GM18870 (cell line): Measurements from ENCODE around the gene KCNAB2.
"Not testable (repeated sequence)": the region's sequence is repeated elsewhere in the genome, so short reads cannot be mapped to it uniquely, and the experiment has no call there.

Experiments
- ATAC-seq: cut with Tn5 transposase; IDR thresholded peaks from one replicate; pipeline ENCODE4 v1.9.1; 2021; ENCODE audit warnings: moderate library complexity; ENCODE audit not compliant: unreplicated experiment

Gene KCNAB2

DNA sequence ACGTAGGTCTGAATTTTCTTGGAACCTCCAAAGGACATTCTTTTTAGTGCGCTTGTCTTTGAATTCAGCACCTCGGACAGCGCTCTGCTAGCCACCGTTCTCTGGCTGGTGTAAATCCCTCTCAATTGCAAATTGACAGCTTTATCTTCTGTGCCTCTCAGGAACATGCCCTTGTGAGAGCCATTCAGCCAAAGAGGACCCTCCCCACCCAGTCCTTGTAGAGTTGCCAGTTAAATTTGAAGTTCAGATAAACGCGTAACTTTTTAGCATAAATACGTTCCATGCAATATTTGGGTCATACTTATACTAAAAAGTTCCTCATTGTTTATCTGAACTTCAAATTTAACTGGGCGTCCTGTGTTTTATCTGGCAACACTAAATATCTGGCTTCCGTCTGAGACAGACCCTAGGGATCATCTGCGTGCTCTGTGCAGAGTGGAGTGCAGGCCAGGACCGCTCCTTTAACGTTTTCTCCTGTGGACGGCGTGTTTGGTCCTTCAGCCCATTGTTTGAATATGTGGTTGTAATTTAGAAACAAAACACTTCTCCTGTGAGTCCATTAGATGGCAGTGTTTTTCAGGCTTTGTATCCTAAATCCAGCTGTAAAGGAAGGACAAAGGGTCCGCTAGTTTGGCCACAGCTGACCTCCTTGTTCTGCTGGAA lies 7.0 kb downstream of the KCNAB2 start:
- no peak for ATAC-seq

- no peak for ATAC-seq
These were observed 7.5 kb downstream of the KCNAB2 start for GRCh38 chr1:6053206-6053546.

DNA sequence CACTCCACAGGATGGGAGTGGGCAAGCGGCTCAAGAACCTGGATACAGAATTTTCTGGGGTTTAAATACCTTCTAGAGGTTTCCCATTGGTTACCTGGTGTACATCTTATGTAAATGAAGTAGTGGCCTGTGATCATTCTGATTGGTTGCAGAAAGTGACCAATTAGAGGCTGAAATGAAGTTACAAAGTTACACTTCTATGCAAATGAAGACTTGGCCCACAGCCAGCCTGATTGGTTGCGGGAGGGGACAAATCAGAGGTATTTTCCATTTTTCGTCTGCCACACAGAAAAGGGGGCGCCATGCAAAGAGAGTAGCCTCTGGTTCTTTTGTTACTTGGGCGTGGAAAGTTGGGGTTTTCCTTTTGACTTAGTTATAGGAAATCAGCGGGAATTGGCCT lies 8.9 kb downstream of the KCNAB2 start:
- ATAC-seq, result no peak

DNA sequence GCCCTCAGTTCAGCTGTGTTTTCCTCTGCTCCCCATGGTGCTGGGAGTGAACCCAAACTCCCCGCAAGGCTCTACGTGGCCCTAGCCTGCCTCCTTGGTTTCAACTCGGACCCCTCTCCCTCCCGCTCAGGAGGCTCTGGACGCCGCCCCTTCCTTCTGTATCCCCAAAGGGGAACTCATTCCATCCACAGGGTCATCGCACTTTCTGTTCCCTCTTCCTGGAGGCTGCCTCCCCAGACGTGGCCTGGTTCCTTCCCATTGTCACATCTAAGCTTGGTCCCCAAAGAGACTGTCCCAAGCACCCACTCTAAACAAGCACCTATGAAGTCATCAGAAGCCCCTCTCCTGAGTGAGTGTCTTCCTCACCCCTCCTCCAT lies 10.9 kb downstream of the KCNAB2 start:
- no peak for ATAC-seq

- ATAC-seq, result no peak
These were observed 11.6 kb downstream of the KCNAB2 start for GRCh38 chr1:6057170-6057845.

- no peak for ATAC-seq
These were observed 14.2 kb downstream of the KCNAB2 start for GRCh38 chr1:6059866-6060265.

GRCh38 chr1:6062670-6063069 lies 17.0 kb downstream of the KCNAB2 start:
- no peak for ATAC-seq

- not testable (repeated sequence) for ATAC-seq
These were observed 17.9 kb downstream of the KCNAB2 start for GRCh38 chr1:6063532-6064053.

DNA sequence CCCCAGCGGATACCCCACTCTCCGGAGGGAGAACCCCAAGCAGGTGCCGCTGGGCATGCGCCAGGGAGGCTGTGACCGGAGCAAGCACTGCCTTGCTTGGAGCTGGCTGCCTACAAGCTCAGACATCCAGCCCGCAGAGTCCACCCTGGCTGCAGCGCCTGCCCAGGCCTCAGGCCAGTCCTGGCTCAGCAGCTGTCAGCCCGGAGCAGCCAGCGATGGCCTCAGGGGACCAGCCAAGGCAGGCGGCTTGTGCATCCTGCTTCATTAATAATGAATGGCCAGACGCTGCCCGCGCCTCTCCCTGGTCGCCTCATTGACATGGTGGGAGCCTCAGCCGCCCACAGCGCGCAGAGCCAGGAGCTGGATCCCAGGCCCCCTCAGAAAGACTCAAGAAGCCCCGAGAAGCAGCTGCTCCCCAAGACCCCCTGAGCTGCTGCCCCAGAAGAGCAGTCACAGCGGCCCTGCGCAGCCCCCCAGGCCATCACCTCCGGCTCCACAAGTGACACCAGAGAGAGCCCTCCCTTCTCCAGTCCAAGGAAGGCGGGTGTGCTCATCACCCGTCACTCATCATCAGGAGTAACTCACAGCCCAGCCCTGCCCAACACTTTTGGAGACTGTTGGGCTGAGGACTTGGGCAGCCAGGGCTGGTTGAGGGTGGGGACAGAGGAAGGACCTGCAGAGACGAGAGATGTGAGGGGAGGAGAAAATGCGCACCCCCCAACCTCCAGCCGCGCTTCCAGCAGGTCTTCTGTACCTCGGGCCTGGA lies 19.6 kb downstream of the KCNAB2 start:
- no peak for ATAC-seq

- ATAC-seq, result no peak
These were observed 21.0 kb downstream of the KCNAB2 start for GRCh38 chr1:6066680-6067079.

GRCh38 chr1:6068073-6068472 lies 22.4 kb downstream of the KCNAB2 start:
- ATAC-seq, result no peak

GRCh38 chr1:6068932-6069331 lies 23.2 kb downstream of the KCNAB2 start:
- no peak for ATAC-seq

GRCh38 chr1:6069573-6069972 lies 23.9 kb downstream of the KCNAB2 start:
- ATAC-seq, result no peak

DNA sequence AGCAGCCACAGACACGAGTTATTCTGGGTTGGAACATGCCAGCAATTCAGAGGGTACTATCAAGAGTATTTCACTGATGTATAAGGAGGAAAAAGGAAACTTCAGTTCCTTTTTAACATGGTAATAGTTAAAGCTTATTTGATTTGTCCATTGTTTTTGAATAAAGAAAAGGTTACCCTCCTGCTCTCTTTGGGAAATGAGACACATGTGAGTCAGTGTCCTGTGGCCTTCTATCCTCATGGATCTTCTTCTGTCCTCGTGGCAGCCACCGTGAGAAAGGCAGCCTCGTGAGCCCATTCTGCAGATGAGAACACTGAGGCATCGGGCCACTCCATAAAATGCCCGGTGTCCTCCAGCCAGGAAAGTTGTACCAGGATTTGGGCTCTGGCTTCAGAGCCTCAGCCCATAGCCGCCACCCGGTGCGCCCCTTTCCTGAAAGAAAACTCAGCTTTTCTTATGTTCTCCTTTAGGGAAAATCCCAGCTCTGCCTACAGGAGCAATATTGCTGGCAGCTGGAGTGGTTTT lies 24.8 kb downstream of the KCNAB2 start:
- ATAC-seq, result no peak

- ATAC-seq, result no peak
These were observed 25.5 kb downstream of the KCNAB2 start for GRCh38 chr1:6071219-6071618.

GRCh38 chr1:6072774-6073479 lies 27.2 kb downstream of the KCNAB2 start:
- no peak for ATAC-seq

- no peak for ATAC-seq
These were observed 27.9 kb downstream of the KCNAB2 start for GRCh38 chr1:6073480-6074053.

GRCh38 chr1:6074192-6074901 lies 28.7 kb downstream of the KCNAB2 start:
- no peak for ATAC-seq

DNA sequence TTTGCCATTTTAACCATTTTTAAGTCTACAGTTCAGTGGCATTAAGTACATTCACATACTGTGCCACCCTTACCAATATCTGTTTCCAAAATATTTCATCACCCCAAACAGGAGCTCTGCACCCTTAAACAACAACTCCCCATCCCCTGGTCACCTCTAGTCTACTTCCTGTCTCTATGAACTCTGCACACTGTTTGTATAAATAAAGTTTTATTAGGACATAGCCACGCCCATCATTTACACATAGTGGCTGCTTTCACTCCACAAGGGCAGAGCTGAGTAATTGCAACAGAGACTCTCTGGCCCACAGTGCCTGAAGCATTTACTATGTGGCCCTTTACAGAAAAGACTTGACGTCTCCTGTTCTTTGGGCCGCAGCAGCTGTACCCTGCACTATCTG lies 30.1 kb downstream of the KCNAB2 start:
- no peak for ATAC-seq

GRCh38 chr1:6077061-6077460 lies 31.4 kb downstream of the KCNAB2 start:
- ATAC-seq, result not testable (repeated sequence)
